Liver (tissue), 9 donors: Measurements from ENCODE around the gene SENP7. TPM values are rescaled to one million over a fixed set of nuclear protein-coding genes. Genes with fewer than 3 reads are reported as not detected.

ENCODE experiments used
- DNase-seq: peaks from one replicate; pipeline ENCODE4 v3.0.0-alpha.2; 2017; ENCODE audit warnings: low spot score
- H3K27ac ChIP-seq, 2 donors: one replicate each; pipeline ENCODE4 v1.7.0; 2013; ENCODE audit warnings: inconsistent platforms in 2 of 2, low read length in 2 of 2, control low read depth in 1 of 2, low read depth in 1 of 2, mild to moderate bottlenecking in 1 of 2
- H3K27me3 ChIP-seq, 4 donors: one replicate each; pipeline versions ENCODE4 v1.6.1 to v1.7.0; 2013; ENCODE audit warnings: low read length in 3 of 4, inconsistent platforms in 1 of 4, mild to moderate bottlenecking in 1 of 4, moderate library complexity in 1 of 4; ENCODE audit not compliant: control insufficient read depth in 4 of 4, insufficient read depth in 4 of 4
- H3K36me3 ChIP-seq, 4 donors: one replicate each; pipeline versions ENCODE4 v1.6.1 to v1.7.0; 2013; ENCODE audit warnings: low read length in 3 of 4, mild to moderate bottlenecking in 3 of 4, low read depth in 1 of 4, moderate library complexity in 1 of 4; ENCODE audit not compliant: control insufficient read depth in 4 of 4, insufficient read depth in 3 of 4
- H3K4me1 ChIP-seq, 4 donors: one replicate each; pipeline versions ENCODE4 v1.6.1 to v1.7.0; 2013; ENCODE audit warnings: low read length in 3 of 4, mild to moderate bottlenecking in 3 of 4, moderate library complexity in 1 of 4; ENCODE audit not compliant: control insufficient read depth in 4 of 4, insufficient read depth in 4 of 4
- H3K4me3 ChIP-seq, 3 donors: one replicate each; pipeline versions ENCODE4 v1.6.1 to v1.7.0; 2013; ENCODE audit warnings: low read length in 3 of 3, control low read depth in 1 of 3, low read depth in 1 of 3, mild to moderate bottlenecking in 1 of 3
- H3K9ac ChIP-seq, 2 donors: one replicate each; pipeline ENCODE4 v1.7.0; 2013; ENCODE audit warnings: low read length in 2 of 2, mild to moderate bottlenecking in 2 of 2, moderate library complexity in 2 of 2, control low read depth in 1 of 2, low read depth in 1 of 2
- H3K9me3 ChIP-seq, 4 donors: one replicate each; pipeline versions ENCODE4 v1.6.1 to v1.7.0; 2013; ENCODE audit warnings: low read length in 3 of 4; ENCODE audit not compliant: control insufficient read depth in 4 of 4
- ATF3 ChIP-seq: IDR thresholded peaks from 2 replicates; pipeline ENCODE4 v1.6.1; 2016; ENCODE audit warnings: antibody characterized with exemption
- CTCF ChIP-seq: fragments of 150-350 bp; IDR thresholded peaks from 2 replicates; pipeline ENCODE4 v1.5.1; 2017; ENCODE audit warnings: improper control_type of control experiment, low read depth, low read length; ENCODE audit not compliant: missing input control
- EGR1 ChIP-seq, 2 donors: IDR thresholded peaks; 2 replicates each; pipeline ENCODE4 v1.6.1; 2016 to 2018; ENCODE audit warnings: antibody characterized with exemption in 2 of 2, low read depth in 2 of 2
- FOXA2 ChIP-seq: IDR thresholded peaks from 2 replicates; pipeline ENCODE4 v1.6.1; 2016; ENCODE audit warnings: antibody characterized with exemption
- GABPA ChIP-seq, 2 donors: IDR thresholded peaks in 1 of 2; conservative IDR thresholded peaks in 1 of 2; 2 replicates each; pipeline ENCODE4 v1.6.1; 2016; ENCODE audit warnings: antibody characterized with exemption in 2 of 2, mild to moderate bottlenecking in 1 of 2, moderate library complexity in 1 of 2
- HNF4A ChIP-seq, 2 donors: conservative IDR thresholded peaks; 2 replicates each; pipeline ENCODE4 v1.6.1; 2016; ENCODE audit warnings: antibody characterized with exemption in 2 of 2, mild to moderate bottlenecking in 2 of 2
- HNF4G ChIP-seq: IDR thresholded peaks from 2 replicates; pipeline ENCODE4 v1.6.1; 2016; ENCODE audit warnings: antibody characterized with exemption
- JUND ChIP-seq, 2 donors: IDR thresholded peaks; 2 replicates each; pipeline ENCODE4 v1.6.1; 2016; ENCODE audit warnings: antibody characterized with exemption in 2 of 2
- NR2F2 ChIP-seq: IDR thresholded peaks from 2 replicates; pipeline ENCODE4 v1.6.1; 2016; ENCODE audit warnings: antibody characterized with exemption
- RAD21 ChIP-seq, 2 donors: IDR thresholded peaks; 2 replicates each; pipeline ENCODE4 v1.6.1; 2016; ENCODE audit warnings: antibody characterized with exemption in 2 of 2, mild to moderate bottlenecking in 2 of 2
- REST ChIP-seq: IDR thresholded peaks from 2 replicates; pipeline ENCODE4 v1.6.1; 2016; ENCODE audit warnings: antibody characterized with exemption, mild to moderate bottlenecking
- RXRA ChIP-seq, 2 donors: IDR thresholded peaks; 2 replicates each; pipeline ENCODE4 v1.6.1; 2017 to 2018; ENCODE audit warnings: antibody characterized with exemption in 2 of 2, mild to moderate bottlenecking in 1 of 2
- SP1 ChIP-seq: IDR thresholded peaks from 2 replicates; pipeline ENCODE4 v1.6.1; 2018; ENCODE audit warnings: antibody characterized with exemption, mild to moderate bottlenecking
- TAF1 ChIP-seq: conservative IDR thresholded peaks from 2 replicates; pipeline ENCODE4 v1.6.1; 2016; ENCODE audit warnings: antibody characterized with exemption, mild to moderate bottlenecking
- YY1 ChIP-seq: IDR thresholded peaks from 2 replicates; pipeline ENCODE4 v1.6.1; 2016; ENCODE audit warnings: antibody characterized with exemption, mild to moderate bottlenecking
- ZBTB33 ChIP-seq: IDR thresholded peaks from 2 replicates; pipeline ENCODE4 v1.6.1; 2016; ENCODE audit warnings: antibody characterized with exemption
- WGBS: extraction: QIAGEN DNeasy Blood & Tissue Kit; methylation state at CpG from one replicate; pipeline ENCODE4 v1.1.7; 2013; 5-methylcytosine and 5-hydroxymethylcytosine counted together
- polyA plus RNA-seq, 2 donors: library from polyadenylated mRNA; stranded (reverse) in 1 of 2; unstranded in 1 of 2; fragments of 200-250 nt in 1 of 2; fragments of >200 nt in 1 of 2; fragmentation: Nextera tagmentation in 1 of 2; extraction: Ambion mirVana in 1 of 2; gene quantifications; one replicate each; pipeline versions ENCODE4 v1.2.1 to v1.2.3, GENCODE V29; 2013 to 2015
- total RNA-seq, 2 donors: library from RNA; depleted of rRNA; stranded (reverse); fragments of >200 nt; gene quantifications; one replicate each; pipeline ENCODE4 v1.2.3, GENCODE V29; 2014
- donor health status: healthy.
- donor health status: healthy.
- donor health status: healthy.
- donor health status: healthy.
- donor health status: healthy.

SENP7 gene
- total and polyA plus RNA-seq, 4 donors: 1.9 to 18.5 (median 6.8) TPM

- no peak for DNase-seq
- WGBS: 61% methylated on average over 6 of the region's 6 CpGs
Observed at GRCh38 chr3:101519685-101520365, 6.8 kb upstream of the SENP7 start.

GRCh38 chr3:101518421-101518871 is 5.4 kb upstream of the SENP7 start:
- H3K4me3 ChIP-seq: no peak overlapping the region
- TF ChIP-seq NR2F2: no peak
- TF ChIP-seq REST: no peak
- no peak for TF ChIP-seq HNF4A (conservative IDR thresholded peaks at IDR 0.05)
- no peak for TF ChIP-seq SP1
- TF ChIP-seq HNF4G: no peak
- H3K4me1 ChIP-seq: peaks cover 0 to 5% (median 2%) of the 10 kb centered on the region in 4 donors
- H3K27me3 ChIP-seq: peaks cover 0 to 9% (median 0%) of the 10 kb centered on the region in 4 donors
- no peaks in the 10 kb centered on the region for H3K36me3 ChIP-seq
- DNase-seq: no peak
- no peak overlapping the region for H3K9ac ChIP-seq
- H3K27ac ChIP-seq: no peak overlapping the region
- 86% methylated on average over 3 of the region's 3 CpGs for WGBS
- H3K9me3 ChIP-seq: no peaks in the 10 kb centered on the region

More at GRCh38 chr3:101519685-101520365, 6.8 kb upstream of the SENP7 start:
- TF ChIP-seq SP1: no peak
- TF ChIP-seq YY1: peak; percentile 18
- peak; percentile 23 for TF ChIP-seq ATF3
- peak; percentile 85 for TF ChIP-seq JUND (IDR thresholded peaks at IDR 0.05)
- Histone ChIP-seq H3K27ac (no peak overlapping the region), H3K4me3 (no peak overlapping the region), H3K9ac (no peak overlapping the region), H3K4me1 (no peaks in the 10 kb centered on the region), H3K36me3 (no peaks in the 10 kb centered on the region), H3K27me3 (peaks cover 0 to 12% (median 0%) of the 10 kb centered on the region in 4 donors), H3K9me3 (no peaks in the 10 kb centered on the region)

GRCh38 chr3:101513419-101513986 is 491 bp upstream of the SENP7 start:
- Histone ChIP-seq H3K27me3 (peaks cover 0 to 7% (median 0%) of the 10 kb centered on the region in 4 donors), H3K9ac (peak overlapping the region; percentile 80 to 97), H3K27ac (peak overlapping the region; percentile 88 to 97), H3K4me1 (peaks cover 0 to 8% (median 3%) of the 10 kb centered on the region in 4 donors), H3K4me3 (peak overlapping the region; percentile 76 to 96 (median 85)), H3K9me3 (no peaks in the 10 kb centered on the region), H3K36me3 (no peaks in the 10 kb centered on the region)
- WGBS: 19% methylated on average over 12 of the region's 12 CpGs
- DNase-seq: no peak
- TF ChIP-seq HNF4G: no peak
- TF ChIP-seq ZBTB33: peak; percentile 98
- no peak for TF ChIP-seq CTCF
- no peak for TF ChIP-seq SP1
- TF ChIP-seq YY1: no peak
- TF ChIP-seq GABPA (IDR thresholded peaks at IDR 0.05 in 1 of 2, conservative IDR thresholded peaks at IDR 0.05 in 1 of 2): peak; percentile 5 to 60
- no peak for TF ChIP-seq HNF4A (conservative IDR thresholded peaks at IDR 0.05)
- TF ChIP-seq FOXA2: no peak
- TF ChIP-seq JUND (IDR thresholded peaks at IDR 0.05): no peak
- no peak for TF ChIP-seq EGR1 (IDR thresholded peaks at IDR 0.05; ENCODE audit: low read depth in 2 of 2)
- no peak for TF ChIP-seq RXRA (IDR thresholded peaks at IDR 0.05)
- no peak for TF ChIP-seq RAD21 (IDR thresholded peaks at IDR 0.05)
- TF ChIP-seq TAF1: peak; percentile 66
- peak; percentile 16 for TF ChIP-seq NR2F2
